Measurements from ENCODE around the gene COL5A3. TPM values are rescaled to one million over a fixed set of nuclear protein-coding genes. Genes with fewer than 3 reads are reported as not detected.

COL5A3 gene
- total and polyA plus RNA-seq, 4 donors = 0.14 to 4.9 (median 0.76) TPM

DNA sequence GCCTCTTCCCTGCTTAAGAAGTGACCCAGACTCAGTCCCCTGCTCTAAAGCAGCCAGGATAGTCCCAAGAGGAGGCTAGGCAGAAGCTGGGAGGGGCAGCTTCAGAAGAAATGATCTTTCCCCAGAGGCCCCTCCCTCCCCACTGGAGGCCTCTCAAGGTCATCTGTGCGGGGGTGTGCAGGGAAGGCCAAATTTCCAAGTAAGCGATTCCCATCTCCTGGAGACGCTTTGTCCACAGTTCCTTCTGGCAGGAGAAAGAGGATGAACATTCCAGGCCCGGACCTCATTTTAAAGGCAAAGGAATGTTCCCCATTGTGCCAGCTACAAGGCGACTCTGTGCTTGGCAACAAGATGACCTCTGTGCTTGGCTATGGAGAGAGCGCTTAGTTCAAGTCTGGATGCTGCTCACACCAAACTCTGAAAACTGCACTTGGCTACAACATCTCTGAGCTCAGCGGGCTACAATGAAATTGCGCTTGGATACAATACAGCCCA is 23.5 kb downstream of the COL5A3 start (continued):
- TF ChIP-seq, protein P1, sequence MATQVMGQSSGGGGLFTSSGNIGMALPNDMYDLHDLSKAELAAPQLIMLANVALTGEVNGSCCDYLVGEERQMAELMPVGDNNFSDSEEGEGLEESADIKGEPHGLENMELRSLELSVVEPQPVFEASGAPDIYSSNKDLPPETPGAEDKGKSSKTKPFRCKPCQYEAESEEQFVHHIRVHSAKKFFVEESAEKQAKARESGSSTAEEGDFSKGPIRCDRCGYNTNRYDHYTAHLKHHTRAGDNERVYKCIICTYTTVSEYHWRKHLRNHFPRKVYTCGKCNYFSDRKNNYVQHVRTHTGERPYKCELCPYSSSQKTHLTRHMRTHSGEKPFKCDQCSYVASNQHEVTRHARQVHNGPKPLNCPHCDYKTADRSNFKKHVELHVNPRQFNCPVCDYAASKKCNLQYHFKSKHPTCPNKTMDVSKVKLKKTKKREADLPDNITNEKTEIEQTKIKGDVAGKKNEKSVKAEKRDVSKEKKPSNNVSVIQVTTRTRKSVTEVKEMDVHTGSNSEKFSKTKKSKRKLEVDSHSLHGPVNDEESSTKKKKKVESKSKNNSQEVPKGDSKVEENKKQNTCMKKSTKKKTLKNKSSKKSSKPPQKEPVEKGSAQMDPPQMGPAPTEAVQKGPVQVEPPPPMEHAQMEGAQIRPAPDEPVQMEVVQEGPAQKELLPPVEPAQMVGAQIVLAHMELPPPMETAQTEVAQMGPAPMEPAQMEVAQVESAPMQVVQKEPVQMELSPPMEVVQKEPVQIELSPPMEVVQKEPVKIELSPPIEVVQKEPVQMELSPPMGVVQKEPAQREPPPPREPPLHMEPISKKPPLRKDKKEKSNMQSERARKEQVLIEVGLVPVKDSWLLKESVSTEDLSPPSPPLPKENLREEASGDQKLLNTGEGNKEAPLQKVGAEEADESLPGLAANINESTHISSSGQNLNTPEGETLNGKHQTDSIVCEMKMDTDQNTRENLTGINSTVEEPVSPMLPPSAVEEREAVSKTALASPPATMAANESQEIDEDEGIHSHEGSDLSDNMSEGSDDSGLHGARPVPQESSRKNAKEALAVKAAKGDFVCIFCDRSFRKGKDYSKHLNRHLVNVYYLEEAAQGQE (IDR thresholded peaks at IDR 0.05) = no peak
- no peak for TF ChIP-seq HNF4A (conservative IDR thresholded peaks at IDR 0.05)

DNA sequence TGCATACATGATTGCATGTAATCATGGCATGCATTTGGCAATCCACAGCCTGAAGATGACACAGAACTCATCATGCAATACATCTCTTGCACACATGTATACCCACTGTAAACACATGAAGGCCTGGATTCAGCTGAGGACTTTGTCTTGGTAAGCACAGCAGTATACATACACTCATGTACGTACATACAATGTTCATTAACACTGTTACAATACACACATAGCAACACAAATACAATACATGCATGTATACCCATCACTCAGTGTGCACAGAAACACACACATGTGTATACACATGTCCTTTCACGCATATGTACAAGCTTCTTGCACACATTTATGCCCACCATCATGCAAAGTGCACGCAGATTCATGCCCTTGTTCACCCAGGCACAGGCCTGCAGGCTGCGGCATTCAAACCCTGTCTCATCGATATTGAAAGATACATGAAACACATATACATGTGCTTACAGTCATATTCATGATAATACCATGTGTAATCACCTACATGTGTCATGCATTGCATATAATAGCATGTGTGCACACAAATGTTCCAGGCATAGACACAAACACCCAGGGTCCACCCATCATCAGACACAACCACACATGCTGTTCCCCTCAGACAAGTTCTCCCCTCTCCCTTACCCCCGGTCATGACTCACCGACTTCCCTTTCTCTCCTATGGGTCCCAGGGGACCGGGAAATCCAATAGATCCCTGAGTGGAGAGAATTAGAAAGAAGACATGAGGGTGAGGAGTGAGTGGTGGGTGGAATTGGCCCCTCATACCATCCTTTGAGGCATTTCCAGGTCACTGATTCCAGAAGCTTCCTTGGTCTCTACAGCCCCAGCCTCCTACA is 28.7 kb downstream of the COL5A3 start:
- WGBS = 90% methylated on average over 8 of the region's 8 CpGs
- no peaks in the 10 kb centered on the region for H3K9me3 ChIP-seq (ENCODE audit: control insufficient read depth in 4 of 4, low read length in 3 of 4)
- no peak overlapping the region for H3K4me3 ChIP-seq (ENCODE audit: low read depth in 1 of 3, low read length in 3 of 3)
- peaks cover 0 to 11% (median under 1%) of the 10 kb centered on the region in 4 donors for H3K36me3 ChIP-seq (ENCODE audit: control insufficient read depth in 4 of 4, insufficient read depth in 3 of 4, low read depth in 1 of 4, low read length in 3 of 4)
- H3K4me1 ChIP-seq (ENCODE audit: control insufficient read depth in 4 of 4, insufficient read depth in 4 of 4, low read length in 3 of 4) = peaks cover 0 to 3% (median 0%) of the 10 kb centered on the region in 4 donors
- TF ChIP-seq HNF4A (conservative IDR thresholded peaks at IDR 0.05) = no peak
- TF ChIP-seq, protein P2, sequence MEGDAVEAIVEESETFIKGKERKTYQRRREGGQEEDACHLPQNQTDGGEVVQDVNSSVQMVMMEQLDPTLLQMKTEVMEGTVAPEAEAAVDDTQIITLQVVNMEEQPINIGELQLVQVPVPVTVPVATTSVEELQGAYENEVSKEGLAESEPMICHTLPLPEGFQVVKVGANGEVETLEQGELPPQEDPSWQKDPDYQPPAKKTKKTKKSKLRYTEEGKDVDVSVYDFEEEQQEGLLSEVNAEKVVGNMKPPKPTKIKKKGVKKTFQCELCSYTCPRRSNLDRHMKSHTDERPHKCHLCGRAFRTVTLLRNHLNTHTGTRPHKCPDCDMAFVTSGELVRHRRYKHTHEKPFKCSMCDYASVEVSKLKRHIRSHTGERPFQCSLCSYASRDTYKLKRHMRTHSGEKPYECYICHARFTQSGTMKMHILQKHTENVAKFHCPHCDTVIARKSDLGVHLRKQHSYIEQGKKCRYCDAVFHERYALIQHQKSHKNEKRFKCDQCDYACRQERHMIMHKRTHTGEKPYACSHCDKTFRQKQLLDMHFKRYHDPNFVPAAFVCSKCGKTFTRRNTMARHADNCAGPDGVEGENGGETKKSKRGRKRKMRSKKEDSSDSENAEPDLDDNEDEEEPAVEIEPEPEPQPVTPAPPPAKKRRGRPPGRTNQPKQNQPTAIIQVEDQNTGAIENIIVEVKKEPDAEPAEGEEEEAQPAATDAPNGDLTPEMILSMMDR (IDR thresholded peaks at IDR 0.05; ENCODE audit: low read depth, low read length, missing input control) = no peak
- no peak for TF ChIP-seq NR2F2 (IDR thresholded peaks at IDR 0.05)
- no peak for TF ChIP-seq YY1 (IDR thresholded peaks at IDR 0.05)
- no peaks in the 10 kb centered on the region for H3K27me3 ChIP-seq (ENCODE audit: control insufficient read depth in 4 of 4, insufficient read depth in 4 of 4, low read length in 3 of 4)
- DNase-seq (ENCODE audit: low spot score) = no peak
- H3K27ac ChIP-seq (ENCODE audit: low read depth in 1 of 2, low read length in 2 of 2) = no peak overlapping the region
- H3K9ac ChIP-seq (ENCODE audit: low read depth in 1 of 2, low read length in 2 of 2) = no peak overlapping the region

DNA sequence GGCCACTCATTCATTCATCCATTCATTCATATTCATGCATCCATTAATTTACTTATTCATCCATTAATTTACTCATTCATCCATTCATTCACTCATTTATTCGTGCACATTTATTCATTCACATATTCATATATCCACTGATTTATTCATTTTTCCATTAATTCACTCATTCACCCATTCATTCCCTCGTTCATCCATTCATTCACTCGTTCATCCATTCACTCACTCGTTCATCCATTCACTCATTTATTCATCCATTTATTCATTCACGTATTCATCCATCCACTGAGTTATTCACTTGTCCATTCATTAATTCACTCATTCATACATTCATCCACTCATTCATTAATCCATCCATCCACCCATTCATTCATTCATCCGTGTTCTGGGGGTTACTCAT is 38.2 kb downstream of the COL5A3 start:
- WGBS = 89% methylated on average over 6 of the region's 6 CpGs
- H3K9me3 ChIP-seq (ENCODE audit: control insufficient read depth in 4 of 4, low read length in 3 of 4) = no peaks in the 10 kb centered on the region
- no peak overlapping the region for H3K9ac ChIP-seq (ENCODE audit: low read depth in 1 of 2, low read length in 2 of 2)
- H3K36me3 ChIP-seq (ENCODE audit: control insufficient read depth in 4 of 4, insufficient read depth in 3 of 4, low read depth in 1 of 4, low read length in 3 of 4) = peaks cover 0 to 9% (median 0%) of the 10 kb centered on the region in 4 donors
- H3K27ac ChIP-seq (ENCODE audit: low read depth in 1 of 2, low read length in 2 of 2) = no peak overlapping the region
- peaks cover 0 to 3% (median 0%) of the 10 kb centered on the region in 4 donors for H3K4me1 ChIP-seq (ENCODE audit: control insufficient read depth in 4 of 4, insufficient read depth in 4 of 4, low read length in 3 of 4)
- H3K27me3 ChIP-seq (ENCODE audit: control insufficient read depth in 4 of 4, insufficient read depth in 4 of 4, low read length in 3 of 4) = no peaks in the 10 kb centered on the region
- no peak for DNase-seq (ENCODE audit: low spot score)
- H3K4me3 ChIP-seq (ENCODE audit: low read depth in 1 of 3, low read length in 3 of 3) = no peak overlapping the region
- TF ChIP-seq TAF1 (conservative IDR thresholded peaks at IDR 0.05) = no peak
- no peak for TF ChIP-seq FOXA1 (IDR thresholded peaks at IDR 0.05)
- no peak for TF ChIP-seq FOXA2 (IDR thresholded peaks at IDR 0.05)
- TF ChIP-seq RAD21 (IDR thresholded peaks at IDR 0.05) = no peak
- TF ChIP-seq HNF4G (IDR thresholded peaks at IDR 0.05) = no peak
- TF ChIP-seq, protein P3, sequence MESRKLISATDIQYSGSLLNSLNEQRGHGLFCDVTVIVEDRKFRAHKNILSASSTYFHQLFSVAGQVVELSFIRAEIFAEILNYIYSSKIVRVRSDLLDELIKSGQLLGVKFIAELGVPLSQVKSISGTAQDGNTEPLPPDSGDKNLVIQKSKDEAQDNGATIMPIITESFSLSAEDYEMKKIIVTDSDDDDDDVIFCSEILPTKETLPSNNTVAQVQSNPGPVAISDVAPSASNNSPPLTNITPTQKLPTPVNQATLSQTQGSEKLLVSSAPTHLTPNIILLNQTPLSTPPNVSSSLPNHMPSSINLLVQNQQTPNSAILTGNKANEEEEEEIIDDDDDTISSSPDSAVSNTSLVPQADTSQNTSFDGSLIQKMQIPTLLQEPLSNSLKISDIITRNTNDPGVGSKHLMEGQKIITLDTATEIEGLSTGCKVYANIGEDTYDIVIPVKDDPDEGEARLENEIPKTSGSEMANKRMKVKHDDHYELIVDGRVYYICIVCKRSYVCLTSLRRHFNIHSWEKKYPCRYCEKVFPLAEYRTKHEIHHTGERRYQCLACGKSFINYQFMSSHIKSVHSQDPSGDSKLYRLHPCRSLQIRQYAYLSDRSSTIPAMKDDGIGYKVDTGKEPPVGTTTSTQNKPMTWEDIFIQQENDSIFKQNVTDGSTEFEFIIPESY (IDR thresholded peaks at IDR 0.05) = no peak
- TF ChIP-seq, protein P4, sequence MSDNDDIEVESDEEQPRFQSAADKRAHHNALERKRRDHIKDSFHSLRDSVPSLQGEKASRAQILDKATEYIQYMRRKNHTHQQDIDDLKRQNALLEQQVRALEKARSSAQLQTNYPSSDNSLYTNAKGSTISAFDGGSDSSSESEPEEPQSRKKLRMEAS (IDR thresholded peaks at IDR 0.05) = no peak
- TF ChIP-seq JUND (IDR thresholded peaks at IDR 0.05) = no peak
- no peak for TF ChIP-seq GABPA (IDR thresholded peaks at IDR 0.05 in 1 of 2, conservative IDR thresholded peaks at IDR 0.05 in 1 of 2)
- TF ChIP-seq YY1 (IDR thresholded peaks at IDR 0.05) = no peak
- TF ChIP-seq, protein P1 (IDR thresholded peaks at IDR 0.05) = no peak
- no peak for TF ChIP-seq EGR1 (IDR thresholded peaks at IDR 0.05; ENCODE audit: low read depth in 2 of 2)
